ENCODE results near the gene CCDC88C.

DNA sequence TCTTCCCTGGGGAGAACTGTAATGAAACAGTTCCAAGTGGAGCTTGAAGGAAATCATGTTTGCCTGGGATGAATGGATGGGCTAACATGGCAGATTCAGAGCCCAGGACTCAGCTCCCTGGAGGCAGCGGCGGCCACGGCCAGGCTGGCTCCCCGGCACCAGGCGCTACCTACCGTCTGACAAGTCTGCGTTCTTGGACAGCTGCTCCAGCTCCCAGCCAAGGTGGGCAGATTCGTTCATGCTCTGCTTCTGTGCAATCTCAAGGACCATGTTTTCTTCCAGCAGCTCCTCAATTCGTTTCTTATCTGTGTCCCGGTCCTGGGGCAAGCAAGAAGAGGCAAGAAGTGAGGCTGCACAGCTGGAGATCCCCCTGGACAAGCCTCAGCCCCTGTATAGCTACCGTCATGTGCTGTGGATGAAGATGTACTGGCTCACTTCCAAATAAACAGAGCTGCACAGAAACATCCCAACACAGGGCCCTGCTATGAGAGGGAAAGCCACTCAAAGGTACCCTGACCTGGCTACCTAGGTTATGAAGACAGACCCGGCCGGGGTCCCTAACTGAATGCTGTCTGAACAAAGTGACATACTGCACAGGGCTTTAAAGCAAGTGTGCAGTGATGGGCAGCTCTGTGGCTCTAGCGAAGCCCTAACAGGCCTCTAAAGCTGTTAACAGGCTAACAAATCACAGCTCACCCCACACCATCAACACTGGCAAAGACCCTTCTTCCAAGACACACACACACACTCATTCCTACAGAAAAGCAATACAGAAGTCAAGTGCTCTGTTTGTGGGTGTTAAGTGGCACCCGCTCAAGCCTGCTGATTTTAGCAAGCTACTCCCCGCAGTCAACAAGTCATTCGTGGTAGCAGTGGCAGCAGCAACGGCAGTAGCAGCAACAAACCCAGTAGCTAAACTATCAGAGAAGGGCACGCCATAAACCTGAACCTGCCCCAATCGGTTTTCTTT lies 92.7 kb downstream of the CCDC88C start:
- TF ChIP-seq POLR2A (IDR thresholded peaks at IDR 0.05) = no peak
- TF ChIP-seq, protein P1, sequence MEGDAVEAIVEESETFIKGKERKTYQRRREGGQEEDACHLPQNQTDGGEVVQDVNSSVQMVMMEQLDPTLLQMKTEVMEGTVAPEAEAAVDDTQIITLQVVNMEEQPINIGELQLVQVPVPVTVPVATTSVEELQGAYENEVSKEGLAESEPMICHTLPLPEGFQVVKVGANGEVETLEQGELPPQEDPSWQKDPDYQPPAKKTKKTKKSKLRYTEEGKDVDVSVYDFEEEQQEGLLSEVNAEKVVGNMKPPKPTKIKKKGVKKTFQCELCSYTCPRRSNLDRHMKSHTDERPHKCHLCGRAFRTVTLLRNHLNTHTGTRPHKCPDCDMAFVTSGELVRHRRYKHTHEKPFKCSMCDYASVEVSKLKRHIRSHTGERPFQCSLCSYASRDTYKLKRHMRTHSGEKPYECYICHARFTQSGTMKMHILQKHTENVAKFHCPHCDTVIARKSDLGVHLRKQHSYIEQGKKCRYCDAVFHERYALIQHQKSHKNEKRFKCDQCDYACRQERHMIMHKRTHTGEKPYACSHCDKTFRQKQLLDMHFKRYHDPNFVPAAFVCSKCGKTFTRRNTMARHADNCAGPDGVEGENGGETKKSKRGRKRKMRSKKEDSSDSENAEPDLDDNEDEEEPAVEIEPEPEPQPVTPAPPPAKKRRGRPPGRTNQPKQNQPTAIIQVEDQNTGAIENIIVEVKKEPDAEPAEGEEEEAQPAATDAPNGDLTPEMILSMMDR (IDR thresholded peaks at IDR 0.05 in 4 of 5, conservative IDR thresholded peaks at IDR 0.05 in 1 of 5) = no peak
